ENCODE data around the gene MRTO4. TPM values are rescaled to one million over a fixed set of nuclear protein-coding genes. Genes with fewer than 3 reads are reported as not detected.
"Not testable (repeated sequence)": the region's sequence is repeated elsewhere in the genome, so short reads cannot be mapped to it uniquely, and the experiment has no call there.

MRTO4 gene
- polyA plus RNA-seq, 3 donors from 2014 or later: 9.1 to 21.8 (median 17.1) TPM

DNA sequence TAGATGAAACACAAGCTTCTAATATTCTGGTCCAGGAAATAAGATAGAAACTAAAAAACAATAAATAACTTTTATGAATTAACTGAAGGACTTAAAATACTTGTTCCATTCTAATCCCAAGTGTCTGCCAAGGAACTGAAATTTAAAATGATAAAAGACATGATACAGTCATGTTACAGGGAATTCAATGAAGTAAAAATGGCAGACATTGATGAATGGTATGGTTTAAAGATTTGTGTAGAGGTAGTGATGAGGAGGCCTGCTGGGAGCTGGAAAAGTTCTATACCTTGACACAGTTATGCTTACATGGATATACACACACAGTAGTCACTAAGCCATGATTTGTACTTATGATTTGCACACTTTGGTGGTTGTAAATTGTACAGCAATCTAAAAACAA lies 39.4 kb upstream of the MRTO4 start:
- no peaks in the 10 kb centered on the region for H3K9me3 Mint-ChIP-seq
- H3K4me3 Mint-ChIP-seq: peak overlapping the region in 3 of 5 donors; percentile 14 to 98 (median 27)
- H3K36me3 Mint-ChIP-seq: peaks cover 0 to 4% (median 4%) of the 10 kb centered on the region in 3 donors
- peak overlapping the region in 5 of 6 donors; percentile 4 to 97 (median 77) for H3K27ac Mint-ChIP-seq
- H3K4me1 Mint-ChIP-seq: peaks cover 45 to 71% of the 10 kb centered on the region in 2 donors
- peaks cover 5 to 9% (median 8%) of the 10 kb centered on the region in 3 donors for H3K27me3 Mint-ChIP-seq (ENCODE audit: low read depth in 3 of 3)
- DNase-seq: no peak

DNA sequence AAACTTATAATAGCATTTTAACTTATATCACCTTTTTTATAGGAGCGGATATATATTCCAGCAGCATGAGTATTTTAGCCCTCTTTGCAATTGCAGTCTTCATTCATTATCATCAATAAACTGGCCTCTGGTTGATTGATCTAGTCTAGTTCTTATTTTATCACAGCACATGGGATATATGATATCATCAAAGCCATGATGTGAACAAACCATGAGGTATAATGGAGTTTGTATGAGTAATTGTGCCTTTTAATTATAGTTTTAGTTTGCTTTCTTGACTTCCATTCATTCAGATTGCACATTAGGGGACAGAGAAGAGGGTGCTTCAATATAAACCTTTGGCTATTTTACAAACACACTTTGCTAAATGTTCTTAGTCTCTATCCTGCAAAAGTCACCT lies 38.0 kb upstream of the MRTO4 start:
- H3K4me3 Mint-ChIP-seq: no peak overlapping the region
- H3K27me3 Mint-ChIP-seq (ENCODE audit: low read depth in 3 of 3): peaks cover 5 to 9% (median 8%) of the 10 kb centered on the region in 3 donors
- H3K9me3 Mint-ChIP-seq: no peaks in the 10 kb centered on the region
- H3K4me1 Mint-ChIP-seq: peaks cover 36 to 62% of the 10 kb centered on the region in 2 donors
- peaks cover 4 to 12% (median 8%) of the 10 kb centered on the region in 3 donors for H3K36me3 Mint-ChIP-seq
- peak overlapping the region in 1 of 6 donors; percentile 27 for H3K27ac Mint-ChIP-seq
- DNase-seq: no peak

DNA sequence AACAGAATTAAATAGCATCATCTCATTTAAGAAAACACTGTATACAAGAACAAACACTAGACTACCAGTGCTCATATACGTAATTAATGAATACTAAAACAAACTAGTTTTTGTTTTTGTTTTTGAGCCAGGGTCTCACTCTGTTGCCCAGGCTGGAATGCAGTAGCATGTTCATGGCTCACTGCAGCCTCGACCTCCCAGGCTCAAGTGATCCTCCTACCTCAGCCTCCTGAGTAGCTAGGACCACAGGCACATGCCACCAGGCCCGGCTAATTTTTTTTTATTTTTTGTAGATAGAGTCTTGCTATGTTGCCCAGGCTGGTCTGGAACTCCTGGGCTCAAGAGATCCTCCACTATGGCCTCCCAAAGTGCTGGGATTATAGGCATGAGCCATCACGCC lies 35.0 kb upstream of the MRTO4 start:
- DNase-seq; H3K4me3 Mint-ChIP-seq; H3K27me3 Mint-ChIP-seq (ENCODE audit: low read depth in 3 of 3); H3K9me3 Mint-ChIP-seq: not testable (repeated sequence)
- Mint-ChIP-seq H3K27ac (peak overlapping the region in 2 of 6 donors; percentile 4 to 41), H3K4me1 (peaks cover 12 to 35% of the 10 kb centered on the region in 2 donors), H3K36me3 (peaks cover 4 to 27% (median 26%) of the 10 kb centered on the region in 3 donors)

DNA sequence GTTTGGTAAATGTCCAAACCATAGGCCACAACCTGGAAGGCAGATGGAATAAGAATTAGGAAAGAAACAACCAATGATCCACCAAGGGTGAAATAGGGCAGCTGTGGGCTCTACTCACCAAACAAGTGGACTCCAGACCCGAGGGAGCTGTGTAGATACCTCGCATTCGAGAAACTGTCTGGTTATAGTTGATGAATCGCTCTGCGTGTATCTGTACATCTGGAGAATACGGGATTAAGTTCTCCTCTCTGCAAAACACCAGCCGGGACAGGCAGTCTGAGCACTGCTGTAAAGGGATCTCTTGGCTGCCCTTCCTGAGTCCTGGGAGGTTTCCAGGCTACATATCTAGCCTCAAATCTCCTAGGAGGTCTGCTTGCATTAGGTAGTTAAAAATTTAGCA lies 32.2 kb upstream of the MRTO4 start:
- H3K4me1 Mint-ChIP-seq: peaks cover 2 to 8% of the 10 kb centered on the region in 2 donors
- H3K27me3 Mint-ChIP-seq (ENCODE audit: low read depth in 3 of 3): peaks cover 0 to 3% (median 2%) of the 10 kb centered on the region in 3 donors
- no peak overlapping the region for H3K27ac Mint-ChIP-seq

DNA sequence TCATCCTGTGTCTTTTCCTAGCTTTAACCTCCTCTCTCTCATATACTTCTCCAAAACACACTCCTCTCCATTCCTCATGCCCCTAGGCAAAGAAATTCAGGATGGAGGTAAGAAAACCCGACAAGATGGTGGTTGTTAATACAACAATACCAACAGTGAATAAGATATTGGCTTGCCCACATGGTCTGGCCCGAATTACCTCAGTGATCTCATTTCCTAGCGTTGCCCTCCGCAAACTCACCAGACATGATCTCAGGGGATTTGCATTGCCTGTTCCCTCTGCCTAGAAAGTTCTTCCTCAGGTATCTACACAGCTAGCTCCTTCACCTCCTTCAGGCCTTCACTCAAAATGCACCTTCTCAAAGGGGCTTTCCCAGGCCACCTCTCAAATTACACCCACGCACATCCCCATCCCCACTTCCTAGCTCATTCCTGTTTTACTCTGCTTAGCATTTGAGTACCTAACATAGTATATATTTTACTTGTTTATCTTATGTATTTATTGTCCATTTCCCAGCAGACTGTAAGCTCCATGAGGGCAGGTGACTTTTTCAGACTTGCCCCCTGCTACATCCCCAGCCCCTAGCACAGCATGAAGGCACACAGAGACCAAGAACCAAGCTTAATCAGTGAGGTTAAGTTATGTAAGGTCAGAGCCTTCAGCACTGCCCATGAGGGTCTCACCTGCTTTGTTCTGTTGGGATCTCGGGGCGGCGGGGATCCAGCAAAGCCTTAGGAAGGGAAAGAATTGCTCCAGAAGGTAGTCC lies 31.3 kb upstream of the MRTO4 start:
- H3K4me3 Mint-ChIP-seq: no peak overlapping the region
- peaks cover 16 to 47% (median 40%) of the 10 kb centered on the region in 3 donors for H3K36me3 Mint-ChIP-seq
- H3K4me1 Mint-ChIP-seq: peaks cover 0 to 6% of the 10 kb centered on the region in 2 donors
- peaks cover 0 to 3% (median 2%) of the 10 kb centered on the region in 3 donors for H3K27me3 Mint-ChIP-seq (ENCODE audit: low read depth in 3 of 3)
- H3K9me3 Mint-ChIP-seq: no peaks in the 10 kb centered on the region
- peak overlapping the region in 1 of 6 donors; percentile 14 for H3K27ac Mint-ChIP-seq
- DNase-seq: no peak

More for the DNA sequence above, 32.2 kb upstream of the MRTO4 start:
- Mint-ChIP-seq H3K4me3 (no peak overlapping the region), H3K9me3 (no peaks in the 10 kb centered on the region), H3K36me3 (peaks cover 9 to 41% (median 34%) of the 10 kb centered on the region in 3 donors)
- DNase-seq: no peak

DNA sequence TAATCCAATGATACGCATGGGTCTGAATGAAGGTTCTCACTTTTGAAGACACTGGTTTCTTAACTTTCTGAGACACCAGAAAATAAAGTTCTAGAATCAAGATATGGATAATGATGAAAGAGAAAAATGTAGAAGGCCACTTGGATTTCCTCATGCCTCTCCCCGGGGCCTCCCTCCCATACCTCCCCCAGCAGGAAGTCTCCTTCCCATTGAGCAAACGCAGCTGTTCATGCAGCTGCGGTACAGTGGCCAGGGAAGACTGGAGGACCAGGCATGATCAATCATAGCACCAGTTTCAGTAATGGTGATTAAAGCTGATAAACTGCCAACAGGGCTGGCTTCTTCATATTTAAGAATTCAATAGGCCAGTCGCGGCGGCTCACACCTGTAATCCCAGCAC lies 30.6 kb upstream of the MRTO4 start:
- peaks cover 0 to 3% (median 2%) of the 10 kb centered on the region in 3 donors for H3K27me3 Mint-ChIP-seq (ENCODE audit: low read depth in 3 of 3)
- peaks cover 0 to 6% of the 10 kb centered on the region in 2 donors for H3K4me1 Mint-ChIP-seq
- peaks cover 20 to 52% (median 40%) of the 10 kb centered on the region in 3 donors for H3K36me3 Mint-ChIP-seq
- no peak for DNase-seq
- H3K27ac Mint-ChIP-seq: peak overlapping the region in 1 of 6 donors; percentile 52
- no peaks in the 10 kb centered on the region for H3K9me3 Mint-ChIP-seq
- no peak overlapping the region for H3K4me3 Mint-ChIP-seq

DNA sequence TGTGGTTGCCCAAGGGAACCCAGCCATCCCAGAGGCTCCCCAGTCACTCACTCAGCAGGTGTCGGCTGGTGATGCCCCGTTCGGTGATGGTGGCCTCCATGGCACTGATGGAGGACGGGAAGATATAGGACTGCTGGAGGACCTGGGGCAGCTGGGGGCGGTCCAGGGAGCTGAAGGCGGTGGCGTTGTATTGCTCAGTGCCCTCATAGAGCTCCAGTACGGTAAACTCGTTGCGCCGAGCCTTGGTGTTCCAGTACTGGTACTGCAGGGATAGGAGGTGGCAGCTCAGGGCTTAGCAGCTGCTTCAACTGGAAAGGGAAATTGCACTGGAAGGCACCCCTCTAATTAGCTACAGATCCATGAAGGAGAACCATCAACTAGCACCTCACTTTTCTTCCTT lies 29.0 kb upstream of the MRTO4 start:
- no peak for DNase-seq
- Mint-ChIP-seq H3K9me3 (no peaks in the 10 kb centered on the region), H3K27ac (peak overlapping the region in 1 of 6 donors; percentile 57), H3K27me3 (ENCODE audit: low read depth in 3 of 3) (peaks cover 0 to 3% (median 3%) of the 10 kb centered on the region in 3 donors), H3K36me3 (peaks cover 18 to 58% (median 35%) of the 10 kb centered on the region in 3 donors), H3K4me3 (no peak overlapping the region), H3K4me1 (peaks cover 0 to 5% of the 10 kb centered on the region in 2 donors)

DNA sequence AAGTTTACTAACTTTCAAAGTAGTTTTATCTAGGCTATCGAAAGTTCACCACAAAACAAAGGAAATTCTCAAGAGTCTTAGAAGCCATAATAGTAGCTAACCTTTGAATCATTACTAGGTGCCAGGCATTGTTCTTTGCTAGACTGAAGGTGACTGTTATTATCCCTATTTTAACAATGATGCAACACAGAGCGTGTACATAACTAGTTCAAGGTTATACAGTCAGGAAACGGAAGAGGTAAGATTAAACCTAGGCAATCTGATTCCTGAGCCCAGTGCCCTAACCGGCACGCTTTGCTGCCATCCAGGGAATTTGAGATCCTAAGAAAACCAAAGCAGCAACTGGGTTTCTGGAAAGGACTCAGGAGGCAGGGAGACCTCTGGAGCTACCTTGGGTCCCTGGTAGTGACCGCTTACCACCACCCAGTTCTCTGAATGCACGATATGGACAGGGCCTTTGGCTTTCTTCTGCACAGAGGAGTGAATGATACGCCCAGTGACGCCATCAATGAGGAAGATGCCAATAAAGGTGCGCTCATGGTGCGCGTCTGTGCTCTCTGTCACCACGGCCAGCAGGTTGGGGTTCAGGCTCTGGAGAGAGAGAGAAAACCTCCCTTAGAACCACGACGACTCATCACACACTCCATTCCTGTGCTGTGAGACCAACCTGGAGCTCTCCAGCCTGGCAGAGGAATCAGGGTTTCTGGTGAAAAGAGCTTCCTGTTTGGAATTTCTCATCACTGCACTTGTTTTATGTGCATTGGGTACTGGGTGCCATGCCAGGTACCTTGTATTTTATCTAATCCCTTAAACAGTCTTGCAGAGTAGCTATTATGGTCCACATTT lies 28.4 kb upstream of the MRTO4 start:
- Mint-ChIP-seq H3K4me3 (no peak overlapping the region), H3K27me3 (ENCODE audit: low read depth in 3 of 3) (peaks cover 0 to 3% (median 3%) of the 10 kb centered on the region in 3 donors), H3K9me3 (no peaks in the 10 kb centered on the region), H3K27ac (peak overlapping the region in 1 of 6 donors; percentile 9), H3K4me1 (no peaks in the 10 kb centered on the region), H3K36me3 (peaks cover 18 to 56% (median 30%) of the 10 kb centered on the region in 3 donors)
- DNase-seq: no peak

DNA sequence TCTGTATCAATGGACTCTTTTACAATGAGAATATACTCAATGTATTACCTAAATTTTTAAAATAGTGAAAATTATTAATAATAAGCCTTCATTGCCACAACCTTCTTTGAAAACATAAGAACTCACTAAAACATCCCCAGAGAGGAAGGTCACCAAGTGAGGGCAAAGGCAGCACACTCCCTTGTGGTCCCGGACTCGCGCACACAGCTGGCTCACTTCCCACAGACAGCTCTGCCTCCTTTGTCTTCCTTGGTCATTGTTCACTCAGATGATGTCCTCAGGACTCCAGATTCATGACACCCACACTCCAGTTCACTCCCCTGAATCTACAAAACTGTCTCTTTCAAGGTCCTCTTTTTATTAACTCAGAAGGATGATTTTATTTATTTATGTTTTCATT lies 22.4 kb upstream of the MRTO4 start:
- Mint-ChIP-seq H3K9me3 (no peaks in the 10 kb centered on the region), H3K27ac (no peak overlapping the region), H3K4me3 (no peak overlapping the region), H3K36me3 (peaks cover 23 to 41% (median 28%) of the 10 kb centered on the region in 3 donors), H3K27me3 (ENCODE audit: low read depth in 3 of 3) (peaks cover 0 to 2% (median 0%) of the 10 kb centered on the region in 3 donors), H3K4me1 (no peaks in the 10 kb centered on the region)
- DNase-seq: no peak

DNA sequence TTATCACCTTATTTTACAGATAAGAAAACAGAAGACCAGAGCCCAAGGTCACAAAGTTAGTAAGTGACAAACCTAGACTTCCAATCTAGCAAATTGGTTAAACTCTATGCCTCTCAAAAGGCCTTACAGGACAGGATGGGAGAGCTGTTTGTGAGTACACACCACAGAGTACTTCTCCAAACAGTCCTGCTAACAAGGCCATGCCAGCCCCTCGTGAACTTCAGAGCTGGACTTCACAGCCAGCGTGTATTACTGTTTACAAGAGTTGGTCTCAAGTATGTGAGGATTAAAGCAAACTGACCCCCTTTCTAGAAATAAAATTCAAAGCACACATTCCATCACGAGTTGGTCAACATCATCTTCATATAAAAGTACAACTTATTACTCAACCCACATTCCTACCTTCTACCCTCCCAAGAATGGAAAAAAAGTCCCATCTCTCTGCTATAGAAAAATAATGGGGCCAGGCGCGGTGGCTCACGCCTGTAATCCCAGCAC lies 21.7 kb upstream of the MRTO4 start:
- Mint-ChIP-seq H3K4me3 (no peak overlapping the region), H3K27ac (no peak overlapping the region), H3K4me1 (no peaks in the 10 kb centered on the region), H3K9me3 (no peaks in the 10 kb centered on the region), H3K27me3 (ENCODE audit: low read depth in 3 of 3) (peaks cover 0 to 2% (median 0%) of the 10 kb centered on the region in 3 donors), H3K36me3 (peaks cover 17 to 36% (median 21%) of the 10 kb centered on the region in 3 donors)
- DNase-seq: no peak

DNA sequence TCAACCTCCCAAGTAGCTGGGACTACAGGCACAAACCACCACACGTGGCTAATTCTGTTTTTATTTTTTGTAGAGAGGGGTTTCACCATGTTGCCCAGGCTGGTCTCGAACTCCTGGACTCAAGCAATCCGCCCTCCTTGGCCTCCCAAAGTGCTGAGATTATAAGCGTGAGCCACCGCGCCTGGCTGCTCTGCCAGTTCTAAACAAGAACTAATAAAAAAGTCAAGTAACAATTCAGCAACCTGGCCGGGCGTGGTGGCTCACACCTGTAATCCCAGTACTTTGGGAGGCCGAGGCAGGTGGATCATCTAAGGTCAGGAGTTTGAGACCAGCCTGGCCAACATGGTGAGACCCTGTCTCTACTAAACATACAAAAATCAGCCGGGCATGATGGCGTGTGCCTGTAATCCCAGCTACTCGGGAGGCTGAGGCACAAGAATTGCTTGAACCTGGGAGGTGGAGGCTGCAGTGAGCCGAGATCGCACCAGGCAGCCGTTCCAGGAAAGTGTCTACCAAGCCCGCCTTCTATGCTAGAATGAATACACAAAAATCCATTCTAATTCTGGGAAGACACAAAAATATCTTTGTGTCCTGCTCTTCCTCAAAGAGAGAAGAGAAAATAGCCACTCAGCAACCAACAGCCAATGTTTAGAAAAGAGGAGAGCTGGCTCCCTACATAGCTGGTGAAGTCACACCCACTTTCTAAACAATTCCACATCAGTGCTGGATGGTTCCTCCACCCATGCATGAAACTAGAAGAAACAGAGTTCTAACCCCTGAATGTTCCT lies 19.7 kb upstream of the MRTO4 start:
- not testable (repeated sequence) for H3K27me3 Mint-ChIP-seq (ENCODE audit: low read depth in 3 of 3); H3K4me3 Mint-ChIP-seq; H3K9me3 Mint-ChIP-seq; DNase-seq; H3K4me1 Mint-ChIP-seq
- Mint-ChIP-seq H3K36me3 (peaks cover 13 to 28% (median 15%) of the 10 kb centered on the region in 3 donors), H3K27ac (peak overlapping the region in 1 of 6 donors; percentile 28)

DNA sequence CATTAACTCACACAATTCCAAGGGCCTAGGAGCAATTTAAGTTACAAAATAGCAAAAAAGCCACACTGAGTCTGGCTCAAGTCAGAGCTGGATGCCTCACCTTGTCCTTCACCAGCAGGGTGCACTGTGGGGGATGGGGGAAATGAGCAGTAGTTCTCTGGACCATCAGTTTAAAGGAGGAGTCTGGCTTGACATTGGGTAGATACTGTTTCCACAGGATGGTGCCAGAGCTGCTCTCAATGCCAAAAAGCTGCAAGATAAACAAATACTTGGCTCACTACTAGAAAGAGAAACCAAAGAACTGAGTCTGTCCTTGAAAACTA lies 19.1 kb upstream of the MRTO4 start:
- H3K9me3 Mint-ChIP-seq: no peaks in the 10 kb centered on the region
- no peaks in the 10 kb centered on the region for H3K27me3 Mint-ChIP-seq (ENCODE audit: low read depth in 3 of 3)
- peak overlapping the region in 1 of 6 donors; percentile 28 for H3K27ac Mint-ChIP-seq
- DNase-seq: no peak
- H3K36me3 Mint-ChIP-seq: peaks cover 13 to 28% (median 15%) of the 10 kb centered on the region in 3 donors
- no peaks in the 10 kb centered on the region for H3K4me1 Mint-ChIP-seq
- no peak overlapping the region for H3K4me3 Mint-ChIP-seq

DNA sequence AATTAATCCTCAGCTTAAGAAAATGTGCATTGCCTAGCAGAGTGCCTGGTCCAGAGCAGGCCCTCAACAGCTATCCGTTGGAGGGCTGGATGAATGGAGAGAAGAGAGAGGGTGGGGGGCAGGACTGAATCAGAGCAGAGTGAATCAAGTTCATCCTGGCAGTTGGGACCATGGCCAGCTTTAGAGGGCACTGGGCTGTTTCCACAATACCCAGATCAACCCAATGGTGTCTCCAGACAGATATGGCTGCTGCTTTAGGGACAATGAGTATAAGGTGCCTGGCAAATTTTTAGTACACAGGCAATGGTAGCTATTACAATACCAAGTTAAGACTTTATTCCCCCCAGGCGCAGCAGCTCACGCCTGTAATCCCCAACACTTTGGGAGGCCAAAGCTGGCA lies 17.4 kb upstream of the MRTO4 start:
- no peak overlapping the region for H3K4me3 Mint-ChIP-seq
- H3K9me3 Mint-ChIP-seq: no peaks in the 10 kb centered on the region
- H3K4me1 Mint-ChIP-seq: no peaks in the 10 kb centered on the region
- H3K27me3 Mint-ChIP-seq (ENCODE audit: low read depth in 3 of 3): no peaks in the 10 kb centered on the region
- H3K27ac Mint-ChIP-seq: no peak overlapping the region
- peaks cover 13 to 36% (median 16%) of the 10 kb centered on the region in 3 donors for H3K36me3 Mint-ChIP-seq
- no peak for DNase-seq

All from immature natural killer cell (primary cell).